ENCODE measurements around the gene HSD17B14.

- TF ChIP-seq GABPA (IDR thresholded peaks at IDR 0.05 in 1 of 2, conservative IDR thresholded peaks at IDR 0.05 in 1 of 2) = no peak
- TF ChIP-seq CTCF (IDR thresholded peaks at IDR 0.05; ENCODE audit: low read depth, low read length, missing input control) = no peak
- TF ChIP-seq ATF3 (IDR thresholded peaks at IDR 0.05) = no peak
- TF ChIP-seq MAX (IDR thresholded peaks at IDR 0.05) = no peak
- TF ChIP-seq RAD21 (IDR thresholded peaks at IDR 0.05) = no peak
- TF ChIP-seq REST (IDR thresholded peaks at IDR 0.05) = no peak
These were observed 45.7 kb upstream of the HSD17B14 start for GRCh38 chr19:48881741-48882657.
